GM12874 (cell line): ENCODE measurements around the gene LCN1.

ENCODE experiments used
- TF ChIP-seq, protein P1 (sequence below): IDR thresholded peaks from 2 replicates; pipeline ENCODE4 v1.5.1; 2011; ENCODE audit warnings: low read depth, mild to moderate bottlenecking, control low read depth, low read length, moderate library complexity; ENCODE audit not compliant: insufficient read depth

LCN1 gene

DNA sequence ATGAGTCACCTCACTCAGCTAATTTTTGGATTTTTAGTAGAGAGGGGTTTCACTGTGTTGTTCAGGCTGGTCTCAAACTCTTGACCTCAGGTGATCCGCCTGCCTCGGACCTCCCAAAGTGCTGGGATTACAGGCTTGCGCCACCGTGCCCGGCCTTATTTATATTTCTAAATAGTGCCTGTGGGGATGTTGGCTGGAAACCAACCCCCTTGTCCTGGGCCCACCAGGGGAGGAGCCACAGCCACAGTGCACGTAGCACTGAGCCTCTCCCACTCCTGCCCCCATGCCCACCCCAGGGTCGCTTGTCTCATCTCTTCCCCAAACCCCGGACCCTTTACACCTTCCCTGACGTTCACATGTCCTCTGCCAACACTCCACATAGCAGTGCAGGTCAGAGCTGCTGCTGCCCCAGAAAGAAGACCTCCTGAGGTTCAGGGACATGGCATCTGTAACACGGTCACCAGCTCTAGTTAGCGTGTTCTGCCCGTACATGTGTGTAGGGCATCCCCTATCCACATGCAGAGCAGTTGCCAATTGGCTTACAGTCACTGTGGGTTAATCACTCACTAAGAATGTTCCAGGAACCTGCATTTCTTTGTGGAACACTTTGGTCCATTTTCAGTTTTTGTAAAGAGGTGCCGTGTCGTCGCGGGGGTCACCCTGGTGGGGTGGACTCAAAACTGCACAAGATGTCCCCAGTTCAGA is 30.9 kb upstream of the LCN1 start:
- TF ChIP-seq, protein P1, sequence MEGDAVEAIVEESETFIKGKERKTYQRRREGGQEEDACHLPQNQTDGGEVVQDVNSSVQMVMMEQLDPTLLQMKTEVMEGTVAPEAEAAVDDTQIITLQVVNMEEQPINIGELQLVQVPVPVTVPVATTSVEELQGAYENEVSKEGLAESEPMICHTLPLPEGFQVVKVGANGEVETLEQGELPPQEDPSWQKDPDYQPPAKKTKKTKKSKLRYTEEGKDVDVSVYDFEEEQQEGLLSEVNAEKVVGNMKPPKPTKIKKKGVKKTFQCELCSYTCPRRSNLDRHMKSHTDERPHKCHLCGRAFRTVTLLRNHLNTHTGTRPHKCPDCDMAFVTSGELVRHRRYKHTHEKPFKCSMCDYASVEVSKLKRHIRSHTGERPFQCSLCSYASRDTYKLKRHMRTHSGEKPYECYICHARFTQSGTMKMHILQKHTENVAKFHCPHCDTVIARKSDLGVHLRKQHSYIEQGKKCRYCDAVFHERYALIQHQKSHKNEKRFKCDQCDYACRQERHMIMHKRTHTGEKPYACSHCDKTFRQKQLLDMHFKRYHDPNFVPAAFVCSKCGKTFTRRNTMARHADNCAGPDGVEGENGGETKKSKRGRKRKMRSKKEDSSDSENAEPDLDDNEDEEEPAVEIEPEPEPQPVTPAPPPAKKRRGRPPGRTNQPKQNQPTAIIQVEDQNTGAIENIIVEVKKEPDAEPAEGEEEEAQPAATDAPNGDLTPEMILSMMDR: no peak

- TF ChIP-seq, protein P1: no peak
These were observed 30.2 kb upstream of the LCN1 start for GRCh38 chr9:135490980-135491464.

DNA sequence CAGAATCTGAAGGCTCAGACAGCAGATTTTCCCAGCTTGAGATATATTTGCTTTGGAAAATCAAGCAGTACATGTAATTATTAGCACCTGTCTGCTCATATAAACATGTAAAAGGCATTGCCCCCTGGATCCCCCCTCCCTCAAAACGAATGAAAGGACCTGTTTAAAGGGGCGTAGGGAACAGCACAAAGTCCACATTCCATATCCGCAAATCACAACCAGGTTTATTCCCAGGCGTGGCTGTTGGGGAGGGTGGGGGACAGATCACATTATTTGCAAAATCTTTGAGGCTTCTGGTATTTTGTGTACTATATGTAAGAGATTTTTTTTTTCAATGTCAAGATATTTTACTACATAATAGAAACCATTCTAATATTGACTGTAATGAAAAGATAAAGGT is 29.5 kb upstream of the LCN1 start:
- TF ChIP-seq, protein P1: no peak

DNA sequence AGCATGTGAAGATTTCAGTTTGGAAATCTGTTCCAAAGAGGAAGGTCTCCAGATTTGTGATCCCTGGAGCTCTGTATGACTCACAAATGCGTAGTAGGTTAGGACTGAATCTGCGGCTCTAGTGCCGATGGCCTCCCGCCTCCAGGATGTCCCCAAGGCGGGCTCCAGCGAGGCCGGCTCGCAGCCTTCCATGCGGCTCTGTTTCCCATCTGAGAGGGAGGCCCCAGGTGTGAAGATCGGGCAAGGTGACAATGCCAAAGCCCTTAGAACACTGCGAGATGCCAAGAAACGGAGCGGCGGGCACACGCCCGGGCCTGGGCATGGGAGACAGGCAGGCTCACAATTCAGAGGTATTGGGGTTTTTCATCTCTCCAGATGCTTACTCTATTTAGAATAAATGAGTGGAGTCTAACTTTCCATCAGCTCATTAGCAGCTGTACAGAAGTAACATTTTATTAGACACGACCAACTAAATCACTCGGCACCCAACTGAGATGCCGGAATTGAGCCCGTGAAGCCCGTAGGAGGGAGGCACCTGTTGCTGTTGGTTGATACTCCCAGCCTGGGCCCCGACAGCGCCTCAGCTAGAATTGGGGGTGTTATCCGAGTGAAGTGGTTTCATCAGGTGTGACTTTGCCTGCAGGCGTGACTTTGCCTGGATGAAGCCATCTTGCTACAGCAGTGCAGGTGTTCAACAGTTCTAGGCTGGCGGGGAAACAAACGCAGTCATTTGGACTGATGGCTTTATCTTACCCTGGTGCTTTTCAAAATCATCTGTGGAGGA is 28.2 kb upstream of the LCN1 start:
- TF ChIP-seq, protein P1: no peak

DNA sequence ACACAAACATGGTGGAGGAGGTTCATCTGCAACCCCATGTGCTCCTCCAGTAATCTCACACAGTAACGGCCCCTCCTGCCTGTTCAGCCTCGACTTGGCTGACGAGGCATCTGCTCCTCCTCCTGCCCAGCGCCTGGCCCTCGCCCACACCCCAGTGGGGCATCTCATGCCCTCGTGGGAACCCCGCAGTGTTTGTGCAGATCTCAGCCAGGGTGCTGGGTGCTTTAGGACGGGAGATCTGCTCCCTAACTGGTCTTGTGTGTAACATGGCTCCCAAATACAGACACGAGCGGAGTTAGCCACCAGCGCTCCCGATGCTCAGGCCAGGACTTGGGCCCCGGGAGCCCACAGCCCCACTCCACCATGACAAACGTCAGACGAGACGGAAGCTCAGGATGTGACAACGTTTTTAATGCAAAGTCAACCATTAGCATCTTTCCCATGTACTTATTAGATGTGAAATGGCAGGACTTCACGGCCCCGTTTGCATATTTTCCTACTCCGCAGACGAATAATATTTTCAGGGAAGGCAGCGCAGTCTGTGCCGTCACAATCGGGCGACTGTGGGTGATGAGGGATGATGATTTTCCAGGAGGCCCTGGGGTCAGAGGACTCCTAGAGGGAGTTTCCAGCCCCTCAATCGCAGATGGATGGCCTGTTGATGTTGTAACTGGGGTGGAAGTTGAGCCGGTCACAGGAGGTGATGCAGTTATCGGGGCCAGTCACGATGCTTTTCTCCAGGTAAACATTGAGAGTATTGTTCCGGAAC is 26.3 kb upstream of the LCN1 start:
- TF ChIP-seq, protein P1: no peak

DNA sequence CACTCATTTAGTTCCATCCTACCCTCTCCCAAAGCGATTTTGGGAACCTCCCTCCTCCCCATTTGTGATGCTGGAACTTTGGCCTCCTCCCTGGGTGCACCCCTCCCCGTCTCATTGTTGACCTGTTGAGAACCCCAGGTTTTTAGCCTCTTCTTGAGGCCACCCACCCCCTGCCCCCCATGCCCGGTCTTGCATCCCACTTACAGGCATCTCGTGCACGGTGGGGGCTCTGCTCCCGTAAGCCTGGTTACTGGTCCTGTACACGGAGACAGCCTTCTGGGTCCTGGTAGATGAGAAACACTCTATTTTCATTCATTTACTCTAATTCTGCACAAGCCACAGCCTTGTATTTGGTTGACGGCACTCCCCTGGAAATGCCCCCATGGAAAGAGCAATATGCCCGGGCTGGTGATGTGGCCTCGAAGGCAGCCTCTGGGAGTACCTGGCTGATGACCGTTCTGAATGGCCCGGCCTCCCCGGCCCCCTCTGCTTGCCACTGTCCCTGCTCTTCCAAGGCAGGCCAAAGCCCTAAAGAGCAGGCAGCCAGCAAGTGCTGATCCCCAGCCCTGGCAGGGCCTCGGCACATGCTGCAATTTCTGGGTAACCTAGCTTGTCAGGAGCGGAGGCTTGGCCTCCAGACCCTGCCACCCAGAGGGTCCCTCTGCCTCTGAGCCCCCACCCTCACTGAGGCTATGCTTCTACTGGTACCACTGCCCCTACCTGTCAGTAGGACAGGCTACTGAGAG is 22.7 kb upstream of the LCN1 start:
- TF ChIP-seq, protein P1: no peak
